Gastroesophageal sphincter (tissue), 3 donors: Measurements from ENCODE around the gene RFPL4A.

Experiments used
- POLR2A ChIP-seq, 2 donors: fragments of 450-650 bp; IDR thresholded peaks; one replicate each; pipeline ENCODE4 v1.6.1; 2017; ENCODE audit warnings: antibody characterized with exemption in 2 of 2, mild to moderate bottlenecking in 2 of 2, moderate library complexity in 1 of 2
- TF ChIP-seq, protein P1 (sequence below), 4 experiments: fragments of 200-600 bp in 2 of 4; fragments of 450-650 bp in 2 of 4; sonication (generic) in 1 of 4; IDR thresholded peaks; one replicate each; pipeline ENCODE4 v1.5.1; 2017 to 2019; ENCODE audit warnings: antibody characterized with exemption in 4 of 4, mild to moderate bottlenecking in 2 of 4, moderate library complexity in 2 of 4

DNA sequence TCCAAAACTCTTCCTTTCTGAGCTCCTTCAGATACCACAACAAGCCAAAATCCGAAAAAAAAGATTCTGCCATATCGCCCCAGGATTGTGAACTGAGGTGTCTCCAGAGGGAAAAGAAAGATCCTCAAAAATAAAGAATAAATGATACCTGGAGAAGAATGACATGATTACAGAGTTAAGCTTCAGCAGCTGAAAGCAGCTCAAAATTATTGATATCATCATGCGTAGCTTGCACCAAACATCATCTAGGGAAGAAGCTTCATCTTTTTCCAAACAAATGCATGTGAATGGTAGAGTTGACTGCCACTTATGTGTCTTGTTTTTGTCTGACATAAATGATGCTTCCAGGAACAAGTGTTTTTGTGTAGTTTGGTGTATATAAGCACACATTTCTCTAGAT lies 20.6 kb upstream of the RFPL4A start, which contains the start of gene NLRP9:
- TF ChIP-seq, protein P1, sequence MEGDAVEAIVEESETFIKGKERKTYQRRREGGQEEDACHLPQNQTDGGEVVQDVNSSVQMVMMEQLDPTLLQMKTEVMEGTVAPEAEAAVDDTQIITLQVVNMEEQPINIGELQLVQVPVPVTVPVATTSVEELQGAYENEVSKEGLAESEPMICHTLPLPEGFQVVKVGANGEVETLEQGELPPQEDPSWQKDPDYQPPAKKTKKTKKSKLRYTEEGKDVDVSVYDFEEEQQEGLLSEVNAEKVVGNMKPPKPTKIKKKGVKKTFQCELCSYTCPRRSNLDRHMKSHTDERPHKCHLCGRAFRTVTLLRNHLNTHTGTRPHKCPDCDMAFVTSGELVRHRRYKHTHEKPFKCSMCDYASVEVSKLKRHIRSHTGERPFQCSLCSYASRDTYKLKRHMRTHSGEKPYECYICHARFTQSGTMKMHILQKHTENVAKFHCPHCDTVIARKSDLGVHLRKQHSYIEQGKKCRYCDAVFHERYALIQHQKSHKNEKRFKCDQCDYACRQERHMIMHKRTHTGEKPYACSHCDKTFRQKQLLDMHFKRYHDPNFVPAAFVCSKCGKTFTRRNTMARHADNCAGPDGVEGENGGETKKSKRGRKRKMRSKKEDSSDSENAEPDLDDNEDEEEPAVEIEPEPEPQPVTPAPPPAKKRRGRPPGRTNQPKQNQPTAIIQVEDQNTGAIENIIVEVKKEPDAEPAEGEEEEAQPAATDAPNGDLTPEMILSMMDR (IDR thresholded peaks at IDR 0.05), result no peak
- TF ChIP-seq POLR2A (IDR thresholded peaks at IDR 0.05), result no peak
